ENCODE measurements around the gene SLC25A3.

DNA sequence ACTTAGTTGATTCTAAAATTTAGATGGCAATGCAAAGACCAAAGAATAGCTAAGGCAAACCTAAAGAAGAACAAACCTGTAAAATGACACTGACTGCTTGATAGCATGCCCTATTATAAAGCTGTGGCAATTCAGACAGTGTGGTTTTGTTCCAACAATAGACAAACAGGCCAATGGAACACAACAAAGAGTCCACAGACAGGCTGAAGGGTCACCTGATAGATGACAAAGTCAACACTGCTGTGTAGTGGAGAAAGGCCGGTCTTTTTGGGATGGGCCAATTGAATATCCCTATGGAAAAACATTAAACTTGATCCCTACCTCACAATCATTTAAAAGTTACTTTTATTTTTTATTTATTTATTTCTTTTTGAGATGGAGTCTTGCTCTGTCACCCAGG is 33.8 kb upstream of the SLC25A3 start:
- TF ChIP-seq, protein P1, sequence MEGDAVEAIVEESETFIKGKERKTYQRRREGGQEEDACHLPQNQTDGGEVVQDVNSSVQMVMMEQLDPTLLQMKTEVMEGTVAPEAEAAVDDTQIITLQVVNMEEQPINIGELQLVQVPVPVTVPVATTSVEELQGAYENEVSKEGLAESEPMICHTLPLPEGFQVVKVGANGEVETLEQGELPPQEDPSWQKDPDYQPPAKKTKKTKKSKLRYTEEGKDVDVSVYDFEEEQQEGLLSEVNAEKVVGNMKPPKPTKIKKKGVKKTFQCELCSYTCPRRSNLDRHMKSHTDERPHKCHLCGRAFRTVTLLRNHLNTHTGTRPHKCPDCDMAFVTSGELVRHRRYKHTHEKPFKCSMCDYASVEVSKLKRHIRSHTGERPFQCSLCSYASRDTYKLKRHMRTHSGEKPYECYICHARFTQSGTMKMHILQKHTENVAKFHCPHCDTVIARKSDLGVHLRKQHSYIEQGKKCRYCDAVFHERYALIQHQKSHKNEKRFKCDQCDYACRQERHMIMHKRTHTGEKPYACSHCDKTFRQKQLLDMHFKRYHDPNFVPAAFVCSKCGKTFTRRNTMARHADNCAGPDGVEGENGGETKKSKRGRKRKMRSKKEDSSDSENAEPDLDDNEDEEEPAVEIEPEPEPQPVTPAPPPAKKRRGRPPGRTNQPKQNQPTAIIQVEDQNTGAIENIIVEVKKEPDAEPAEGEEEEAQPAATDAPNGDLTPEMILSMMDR (IDR thresholded peaks at IDR 0.05), result no peak
- no peak for TF ChIP-seq POLR2A (IDR thresholded peaks at IDR 0.05)
